ENCODE results near the gene CYP11A1. TPM values are rescaled to one million over a fixed set of nuclear protein-coding genes. Genes with fewer than 3 reads are reported as not detected.

Gene CYP11A1
- total and polyA plus RNA-seq, 2 experiments from 2014 or later, result 5.4 to 13.0 TPM

GRCh38 chr15:74403991-74404563 is 36.6 kb upstream of the CYP11A1 start:
- no peaks in the 10 kb centered on the region for H3K9me3 ChIP-seq (ENCODE audit: low read depth)
- TF ChIP-seq CTCF (IDR thresholded peaks at IDR 0.05; ENCODE audit: low read depth, low read length), result no peak
- H3K4me1 ChIP-seq (ENCODE audit: low read depth), result peaks cover 10% of the 10 kb centered on the region
- H3K27ac ChIP-seq, result no peak overlapping the region
- no peak overlapping the region for H3K4me3 ChIP-seq
- peak in 1 of 2 donors; percentile 43 for DNase-seq (ENCODE audit: low read depth in 1 of 2, low spot score in 1 of 2)
- H3K36me3 ChIP-seq, result no peaks in the 10 kb centered on the region
- no peaks in the 10 kb centered on the region for H3K27me3 ChIP-seq

- no peak for DNase-seq (ENCODE audit: low read depth in 1 of 2, low spot score in 1 of 2)
- Histone ChIP-seq H3K27ac (no peak overlapping the region), H3K36me3 (no peaks in the 10 kb centered on the region), H3K9me3 (ENCODE audit: low read depth) (no peaks in the 10 kb centered on the region), H3K27me3 (no peaks in the 10 kb centered on the region), H3K4me1 (ENCODE audit: low read depth) (peaks cover 10% of the 10 kb centered on the region), H3K4me3 (no peak overlapping the region)
- no peak for TF ChIP-seq CTCF (IDR thresholded peaks at IDR 0.05; ENCODE audit: low read depth, low read length)
Observed at GRCh38 chr15:74403588-74403919, 36.1 kb upstream of the CYP11A1 start.

- peaks cover 10% of the 10 kb centered on the region for H3K4me1 ChIP-seq (ENCODE audit: low read depth)
- no peaks in the 10 kb centered on the region for H3K9me3 ChIP-seq (ENCODE audit: low read depth)
- H3K27me3 ChIP-seq, result no peaks in the 10 kb centered on the region
- TF ChIP-seq CTCF (IDR thresholded peaks at IDR 0.05; ENCODE audit: low read depth, low read length), result no peak
- no peak for DNase-seq (ENCODE audit: low read depth in 1 of 2, low spot score in 1 of 2)
- H3K27ac ChIP-seq, result no peak overlapping the region
- H3K36me3 ChIP-seq, result no peaks in the 10 kb centered on the region
- no peak overlapping the region for H3K4me3 ChIP-seq
Observed at GRCh38 chr15:74402873-74403587, 35.6 kb upstream of the CYP11A1 start.

GRCh38 chr15:74402337-74402841 is 34.9 kb upstream of the CYP11A1 start:
- DNase-seq (ENCODE audit: low read depth in 1 of 2, low spot score in 1 of 2), result no peak
- H3K27me3 ChIP-seq, result no peaks in the 10 kb centered on the region

More at GRCh38 chr15:74402337-74402841, 34.9 kb upstream of the CYP11A1 start:
- H3K9me3 ChIP-seq (ENCODE audit: low read depth), result no peaks in the 10 kb centered on the region
- H3K27ac ChIP-seq, result no peak overlapping the region
- peaks cover 10% of the 10 kb centered on the region for H3K4me1 ChIP-seq (ENCODE audit: low read depth)
- no peak overlapping the region for H3K4me3 ChIP-seq
- H3K36me3 ChIP-seq, result no peaks in the 10 kb centered on the region
- TF ChIP-seq CTCF (IDR thresholded peaks at IDR 0.05; ENCODE audit: low read depth, low read length), result no peak
